C4-2B (cell line): ENCODE results near the gene CCDC40.

Experiments used
- H3K27ac ChIP-seq: fragments of 450-650 bp; 2 replicates; pipeline ENCODE4 v1.5.1; 2017
- ZFX ChIP-seq: fragments of 450-650 bp; IDR thresholded peaks from 2 replicates; pipeline ENCODE4 v1.6.1; 2017
- TF ChIP-seq, protein P1 (sequence below): fragments of 450-650 bp; conservative IDR thresholded peaks from 2 replicates; pipeline ENCODE4 v1.5.1; 2017; ENCODE audit warnings: mild to moderate bottlenecking

The CCDC40 gene

DNA sequence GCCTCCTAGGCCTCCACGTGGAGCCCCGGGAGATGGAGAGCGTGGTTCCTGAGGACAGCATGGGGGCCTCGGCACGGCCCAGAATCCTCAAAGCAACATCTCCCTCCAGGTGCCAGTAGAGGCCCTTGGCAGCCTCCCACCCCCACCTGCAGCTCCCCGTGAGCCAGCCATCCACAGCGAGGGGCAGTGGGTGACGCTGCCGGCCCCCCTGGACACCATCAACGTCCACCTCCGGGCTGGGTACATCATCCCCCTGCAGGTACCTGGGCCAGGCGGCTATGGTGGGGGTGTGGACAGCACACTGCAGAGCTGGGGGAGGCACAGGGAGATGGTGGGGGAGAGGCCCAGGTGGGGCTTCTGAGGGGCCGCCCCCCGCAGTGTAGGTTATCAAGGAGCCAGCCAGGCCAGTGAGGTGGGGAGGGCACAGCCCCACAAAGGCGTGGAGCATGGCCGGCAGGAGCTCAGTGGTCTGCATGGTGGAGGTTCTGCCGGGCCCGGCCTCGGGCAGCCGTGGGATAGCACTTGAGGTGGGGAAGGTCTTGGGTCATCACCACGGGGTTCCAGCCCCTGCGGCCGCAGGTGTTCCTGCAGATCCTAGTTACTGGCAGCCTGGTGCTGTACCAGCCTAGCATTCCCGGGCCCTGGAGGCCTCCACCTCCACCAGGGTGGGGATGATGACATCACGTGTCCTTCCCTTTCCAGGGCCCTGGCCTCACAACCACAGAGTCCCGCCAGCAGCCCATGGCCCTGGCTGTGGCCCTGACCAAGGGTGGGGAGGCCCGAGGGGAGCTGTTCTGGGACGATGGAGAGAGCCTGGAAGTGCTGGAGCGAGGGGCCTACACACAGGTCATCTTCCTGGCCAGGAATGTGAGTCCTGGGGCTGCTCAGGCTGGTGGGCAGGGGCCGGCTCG lies 81.3 kb downstream of the CCDC40 start:
- TF ChIP-seq, protein P1, sequence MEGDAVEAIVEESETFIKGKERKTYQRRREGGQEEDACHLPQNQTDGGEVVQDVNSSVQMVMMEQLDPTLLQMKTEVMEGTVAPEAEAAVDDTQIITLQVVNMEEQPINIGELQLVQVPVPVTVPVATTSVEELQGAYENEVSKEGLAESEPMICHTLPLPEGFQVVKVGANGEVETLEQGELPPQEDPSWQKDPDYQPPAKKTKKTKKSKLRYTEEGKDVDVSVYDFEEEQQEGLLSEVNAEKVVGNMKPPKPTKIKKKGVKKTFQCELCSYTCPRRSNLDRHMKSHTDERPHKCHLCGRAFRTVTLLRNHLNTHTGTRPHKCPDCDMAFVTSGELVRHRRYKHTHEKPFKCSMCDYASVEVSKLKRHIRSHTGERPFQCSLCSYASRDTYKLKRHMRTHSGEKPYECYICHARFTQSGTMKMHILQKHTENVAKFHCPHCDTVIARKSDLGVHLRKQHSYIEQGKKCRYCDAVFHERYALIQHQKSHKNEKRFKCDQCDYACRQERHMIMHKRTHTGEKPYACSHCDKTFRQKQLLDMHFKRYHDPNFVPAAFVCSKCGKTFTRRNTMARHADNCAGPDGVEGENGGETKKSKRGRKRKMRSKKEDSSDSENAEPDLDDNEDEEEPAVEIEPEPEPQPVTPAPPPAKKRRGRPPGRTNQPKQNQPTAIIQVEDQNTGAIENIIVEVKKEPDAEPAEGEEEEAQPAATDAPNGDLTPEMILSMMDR, result no peak
- no peak for TF ChIP-seq ZFX
- H3K27ac ChIP-seq, result no peak overlapping the region

GRCh38 chr17:80118601-80119270 lies 82.3 kb downstream of the CCDC40 start:
- no peak overlapping the region for H3K27ac ChIP-seq
- TF ChIP-seq ZFX, result no peak
- TF ChIP-seq, protein P1, result no peak

- no peak overlapping the region for H3K27ac ChIP-seq
- TF ChIP-seq ZFX, result no peak
- TF ChIP-seq, protein P1, result no peak
Measured at GRCh38 chr17:80119271-80119791, 82.9 kb downstream of the CCDC40 start.

GRCh38 chr17:80119839-80120238 lies 83.4 kb downstream of the CCDC40 start:
- H3K27ac ChIP-seq, result no peak overlapping the region
- TF ChIP-seq, protein P1, result no peak
- TF ChIP-seq ZFX, result no peak

DNA sequence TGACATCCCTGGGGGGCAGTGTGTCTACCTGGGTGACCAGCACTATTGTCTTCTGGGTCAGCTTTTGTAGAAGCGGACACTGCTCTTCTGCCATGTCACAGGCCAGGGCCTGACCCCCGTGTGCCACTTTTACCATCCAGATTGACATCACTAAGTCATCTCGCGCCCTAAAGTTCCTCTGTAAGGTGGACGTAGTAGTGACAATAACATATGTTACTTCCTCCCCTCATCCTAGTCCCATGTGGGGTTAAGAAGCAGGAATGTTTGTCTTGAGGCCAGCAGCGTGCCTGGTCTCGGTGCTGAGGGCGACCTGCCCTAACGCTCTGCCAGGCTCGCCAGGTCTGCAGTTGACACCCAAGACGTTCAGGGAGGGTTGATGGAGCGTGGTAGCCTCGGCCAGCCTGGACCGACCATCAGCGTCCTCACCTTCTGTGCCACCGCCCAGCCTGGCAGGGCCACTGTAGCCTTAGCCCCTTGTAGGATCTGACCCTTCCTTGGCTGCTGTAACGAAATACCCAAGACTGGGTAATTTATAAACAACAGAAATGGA lies 85.7 kb downstream of the CCDC40 start:
- H3K27ac ChIP-seq, result no peak overlapping the region
- no peak for TF ChIP-seq ZFX
- TF ChIP-seq, protein P1, result no peak

DNA sequence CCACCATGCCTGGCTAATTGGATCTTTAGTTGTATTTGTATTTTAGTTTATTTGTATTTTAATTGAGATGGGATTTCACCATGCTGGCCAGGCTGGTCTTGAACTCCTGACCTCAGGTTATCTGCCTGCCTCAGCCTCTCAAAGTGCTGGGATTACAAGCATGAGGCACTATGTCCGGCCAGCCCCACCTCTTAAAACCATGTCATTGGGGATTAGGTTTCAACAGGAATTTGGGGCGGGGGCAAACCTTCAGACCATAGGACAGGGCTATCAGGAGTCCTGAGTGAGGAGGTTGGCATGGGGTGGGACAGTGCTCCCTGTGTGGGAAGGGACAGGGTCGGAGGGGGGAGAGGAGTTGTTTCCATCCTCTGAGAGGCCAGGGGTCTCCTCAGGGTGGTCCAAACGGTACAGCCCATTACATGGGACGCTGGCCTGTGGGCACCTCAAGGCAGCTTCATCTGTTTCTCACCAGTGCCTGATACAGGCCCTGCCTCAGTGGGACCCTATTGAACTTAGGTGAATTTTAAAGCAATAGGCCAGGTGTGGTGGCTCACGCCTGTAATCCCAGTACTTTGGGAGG lies 86.6 kb downstream of the CCDC40 start:
- H3K27ac ChIP-seq, result no peak overlapping the region
- no peak for TF ChIP-seq ZFX
- TF ChIP-seq, protein P1, result no peak
